Loucy (cell line): ENCODE results near the gene IGFBP3.

Experiments
- H2AFZ ChIP-seq: fragments of 200-600 bp; sonication (generic); 2 replicates; pipeline ENCODE4 v1.6.0; 2016; ENCODE audit warnings: antibody characterized with exemption, mild to moderate bottlenecking, low read length, moderate library complexity
- H3F3A ChIP-seq: fragments of 200-600 bp; 2 replicates; pipeline ENCODE4 v1.6.0; 2016; ENCODE audit warnings: antibody characterized with exemption, low read depth, mild to moderate bottlenecking
- H3K27me3 ChIP-seq: fragments of 200-600 bp; sonication (generic); 2 replicates; pipeline ENCODE4 v1.6.1; 2014; ENCODE audit warnings: low read length, mild to moderate bottlenecking; ENCODE audit not compliant: insufficient read depth, poor library complexity, severe bottlenecking
- H3K36me3 ChIP-seq: fragments of 200-600 bp; sonication (generic); 2 replicates; pipeline ENCODE4 v1.6.1; 2016; ENCODE audit warnings: low read length; ENCODE audit not compliant: insufficient read depth
- H3K4me1 ChIP-seq: fragments of 200-600 bp; sonication (generic); 2 replicates; pipeline ENCODE4 v1.5.1; 2014; ENCODE audit warnings: low read length, mild to moderate bottlenecking; ENCODE audit not compliant: insufficient read depth, poor library complexity, severe bottlenecking
- H3K4me2 ChIP-seq: fragments of 200-600 bp; sonication (generic); 2 replicates; pipeline ENCODE4 v1.6.0; 2014; ENCODE audit warnings: antibody characterized with exemption, low read length, low read depth, mild to moderate bottlenecking; ENCODE audit not compliant: poor library complexity, severe bottlenecking
- H3K4me3 ChIP-seq: fragments of 200-600 bp; sonication (generic); 2 replicates; pipeline ENCODE4 v1.5.1; 2014; ENCODE audit warnings: low read length, mild to moderate bottlenecking, mixed read lengths; ENCODE audit not compliant: poor library complexity, severe bottlenecking
- H3K79me2 ChIP-seq: fragments of 200-600 bp; sonication (generic); 2 replicates; pipeline ENCODE4 v1.6.1; 2014; ENCODE audit warnings: low read length; ENCODE audit not compliant: insufficient read depth
- H3K9ac ChIP-seq: fragments of 200-600 bp; sonication (generic); 2 replicates; pipeline ENCODE4 v1.6.0; 2014; ENCODE audit warnings: mild to moderate bottlenecking, low read depth, low read length, moderate library complexity; ENCODE audit not compliant: poor library complexity, severe bottlenecking
- H3K9me2 ChIP-seq: fragments of 200-600 bp; sonication (generic); replicated peaks from 2 replicates; pipeline ENCODE4 v1.6.1; 2016; ENCODE audit warnings: low read depth, low read length, mixed read lengths
- H3K9me3 ChIP-seq: fragments of 200-600 bp; sonication (generic); 2 replicates; pipeline ENCODE4 v1.6.1; 2014; ENCODE audit warnings: mild to moderate bottlenecking, antibody characterized with exemption, low read length, low read depth; ENCODE audit not compliant: insufficient read depth
- H4K20me1 ChIP-seq: fragments of 200-600 bp; sonication (generic); 2 replicates; pipeline ENCODE4 v1.6.0; 2014; ENCODE audit warnings: antibody characterized with exemption, low read length, mild to moderate bottlenecking; ENCODE audit not compliant: insufficient read depth, poor library complexity, severe bottlenecking
- EZH2phosphoT487 ChIP-seq: fragments of 200-600 bp; IDR thresholded peaks from 2 replicates; pipeline ENCODE4 v1.6.1; 2018; ENCODE audit warnings: antibody characterized with exemption, mild to moderate bottlenecking, moderate library complexity, borderline replicate concordance
- TF ChIP-seq, protein P1 (sequence below): fragments of 200-600 bp; sonication (generic); conservative IDR thresholded peaks from 2 replicates; pipeline ENCODE4 v1.5.1; 2014; ENCODE audit warnings: mild to moderate bottlenecking, antibody characterized with exemption, low read length

IGFBP3 gene

DNA sequence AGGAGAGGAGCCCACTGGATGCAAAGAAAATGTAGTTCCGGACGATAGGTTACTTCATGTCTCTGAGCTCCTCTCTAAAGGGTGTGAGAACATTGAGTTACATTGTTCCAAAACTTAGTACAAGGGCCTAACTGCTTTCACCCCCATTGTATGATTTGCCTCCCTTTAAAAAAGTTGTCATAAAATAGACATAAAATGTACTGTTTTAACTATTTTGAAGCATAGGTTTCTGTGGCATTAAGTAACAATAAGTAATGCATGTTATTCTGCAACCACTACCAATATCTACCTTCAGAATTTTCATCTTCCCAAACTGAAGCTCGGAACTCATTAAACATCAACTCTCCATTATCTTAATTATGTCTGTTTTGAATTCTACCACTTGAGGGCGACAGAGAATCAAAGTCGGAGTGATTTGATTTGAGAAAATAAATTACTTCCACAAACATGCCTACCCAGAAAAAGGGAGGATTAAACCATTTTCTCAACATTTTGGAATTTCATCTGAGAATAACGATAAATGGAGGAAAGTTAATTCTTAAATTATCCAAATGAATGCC lies 30.1 kb downstream of the IGFBP3 start:
- H3K4me2 ChIP-seq = no peak overlapping the region
- no peaks in the 10 kb centered on the region for H3K9me3 ChIP-seq
- no peaks in the 10 kb centered on the region for H3K27me3 ChIP-seq
- no peak overlapping the region for H2AFZ ChIP-seq
- no peak overlapping the region for H3K4me3 ChIP-seq
- no peak overlapping the region for H3K9ac ChIP-seq
- H3K4me1 ChIP-seq = no peaks in the 10 kb centered on the region
- H4K20me1 ChIP-seq = no peaks in the 10 kb centered on the region
- TF ChIP-seq, protein P1, sequence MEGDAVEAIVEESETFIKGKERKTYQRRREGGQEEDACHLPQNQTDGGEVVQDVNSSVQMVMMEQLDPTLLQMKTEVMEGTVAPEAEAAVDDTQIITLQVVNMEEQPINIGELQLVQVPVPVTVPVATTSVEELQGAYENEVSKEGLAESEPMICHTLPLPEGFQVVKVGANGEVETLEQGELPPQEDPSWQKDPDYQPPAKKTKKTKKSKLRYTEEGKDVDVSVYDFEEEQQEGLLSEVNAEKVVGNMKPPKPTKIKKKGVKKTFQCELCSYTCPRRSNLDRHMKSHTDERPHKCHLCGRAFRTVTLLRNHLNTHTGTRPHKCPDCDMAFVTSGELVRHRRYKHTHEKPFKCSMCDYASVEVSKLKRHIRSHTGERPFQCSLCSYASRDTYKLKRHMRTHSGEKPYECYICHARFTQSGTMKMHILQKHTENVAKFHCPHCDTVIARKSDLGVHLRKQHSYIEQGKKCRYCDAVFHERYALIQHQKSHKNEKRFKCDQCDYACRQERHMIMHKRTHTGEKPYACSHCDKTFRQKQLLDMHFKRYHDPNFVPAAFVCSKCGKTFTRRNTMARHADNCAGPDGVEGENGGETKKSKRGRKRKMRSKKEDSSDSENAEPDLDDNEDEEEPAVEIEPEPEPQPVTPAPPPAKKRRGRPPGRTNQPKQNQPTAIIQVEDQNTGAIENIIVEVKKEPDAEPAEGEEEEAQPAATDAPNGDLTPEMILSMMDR = peak; percentile 82
- TF ChIP-seq EZH2phosphoT487 = no peak
- no peaks in the 10 kb centered on the region for H3K36me3 ChIP-seq
- no peaks in the 10 kb centered on the region for H3K9me2 ChIP-seq
- no peaks in the 10 kb centered on the region for H3K79me2 ChIP-seq
- H3F3A ChIP-seq = no peaks in the 10 kb centered on the region

DNA sequence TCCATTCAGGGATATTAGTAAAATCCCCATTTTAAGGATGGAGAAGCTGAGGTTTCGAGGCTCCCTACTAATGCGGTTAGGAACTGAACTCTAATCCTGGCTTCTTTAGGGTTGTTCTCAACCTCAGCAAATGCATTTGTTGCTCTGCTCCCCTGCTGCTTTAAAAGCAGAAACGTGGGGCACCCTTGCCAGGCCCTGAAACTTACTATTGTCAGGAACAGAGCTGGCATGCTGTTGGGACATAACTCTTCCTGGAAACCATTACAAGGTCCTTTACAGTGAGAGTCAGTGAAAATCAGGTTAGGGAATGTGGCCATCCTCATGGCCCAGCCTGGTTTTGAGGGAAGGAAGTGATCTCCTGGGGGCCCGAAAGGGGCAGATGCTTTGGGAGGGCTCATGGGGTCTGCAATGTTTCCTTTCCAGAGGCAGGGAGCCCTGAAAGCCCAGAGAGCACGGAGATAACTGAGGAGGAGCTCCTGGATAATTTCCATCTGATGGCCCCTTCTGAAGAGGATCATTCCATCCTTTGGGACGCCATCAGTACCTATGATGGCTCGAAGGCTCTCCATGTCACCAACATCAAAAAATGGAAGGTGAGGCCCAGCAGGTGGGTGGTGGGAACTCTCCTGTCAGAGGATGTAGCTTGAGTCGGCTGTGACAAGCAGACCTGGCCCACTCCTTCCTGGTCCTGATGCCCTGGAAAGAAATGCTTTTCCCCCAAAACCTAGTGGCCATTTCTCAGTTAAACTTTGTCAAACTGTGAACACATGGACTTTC lies 30.8 kb downstream of the IGFBP3 start:
- TF ChIP-seq, protein P1 = no peak
- no peak for TF ChIP-seq EZH2phosphoT487
- Histone ChIP-seq H4K20me1 (no peaks in the 10 kb centered on the region), H3K4me3 (no peak overlapping the region), H3K27me3 (no peaks in the 10 kb centered on the region), H3F3A (no peaks in the 10 kb centered on the region), H3K79me2 (no peaks in the 10 kb centered on the region), H3K9ac (no peak overlapping the region), H3K4me1 (no peaks in the 10 kb centered on the region), H2AFZ (no peak overlapping the region), H3K4me2 (no peak overlapping the region), H3K9me3 (no peaks in the 10 kb centered on the region), H3K36me3 (no peaks in the 10 kb centered on the region), H3K9me2 (no peaks in the 10 kb centered on the region)

DNA sequence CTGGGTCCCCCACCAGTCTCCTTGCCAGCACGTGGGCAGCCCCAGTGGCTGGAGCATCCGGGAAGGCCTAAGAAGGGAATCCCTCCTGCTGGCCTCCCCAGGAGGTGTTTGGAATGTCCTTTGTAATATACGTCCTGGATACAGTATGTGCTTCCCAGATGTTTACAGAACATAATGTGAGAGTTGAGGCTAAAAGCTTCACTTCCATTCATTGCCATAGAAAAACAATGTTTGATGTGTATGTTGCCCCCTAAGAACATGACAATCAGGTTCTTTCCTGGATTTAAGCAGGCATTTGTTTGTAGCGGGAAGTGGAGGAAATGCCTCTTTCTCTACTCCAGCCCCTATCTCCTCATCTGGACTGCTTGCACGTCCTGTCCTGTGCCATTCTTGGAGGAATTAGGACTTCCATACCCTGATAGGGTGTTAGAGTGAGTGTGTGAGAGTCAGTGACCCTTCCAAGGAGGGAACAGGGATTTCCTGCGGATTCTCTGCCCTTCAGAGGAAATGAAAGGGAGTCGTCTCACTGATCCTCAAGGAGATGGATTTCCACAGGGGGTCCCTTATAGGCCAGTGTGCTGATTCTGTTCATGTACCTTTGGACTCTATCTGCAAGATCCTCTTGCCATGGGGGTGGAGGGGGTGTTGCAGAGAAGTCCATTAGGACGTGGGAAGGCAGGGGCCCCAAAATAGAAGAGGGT lies 31.6 kb downstream of the IGFBP3 start:
- Histone ChIP-seq H3K9me3 (no peaks in the 10 kb centered on the region), H3K27me3 (no peaks in the 10 kb centered on the region), H3K4me1 (no peaks in the 10 kb centered on the region), H2AFZ (no peak overlapping the region), H3K9ac (no peak overlapping the region), H3K4me2 (no peak overlapping the region), H3K9me2 (no peaks in the 10 kb centered on the region), H3F3A (no peaks in the 10 kb centered on the region), H3K4me3 (no peak overlapping the region), H4K20me1 (no peaks in the 10 kb centered on the region), H3K36me3 (no peaks in the 10 kb centered on the region), H3K79me2 (no peaks in the 10 kb centered on the region)
- TF ChIP-seq, protein P1 = no peak
- no peak for TF ChIP-seq EZH2phosphoT487
